Measurements from ENCODE around the gene UBE2G1. TPM values are rescaled to one million over a fixed set of nuclear protein-coding genes. Genes with fewer than 3 reads are reported as not detected.

Gene UBE2G1
- total and polyA plus RNA-seq, 2 of the 13 experiments (the other 11 are each of a cell fraction or from before 2014, with no cell fraction given): 27.9 to 42.6 TPM

DNA sequence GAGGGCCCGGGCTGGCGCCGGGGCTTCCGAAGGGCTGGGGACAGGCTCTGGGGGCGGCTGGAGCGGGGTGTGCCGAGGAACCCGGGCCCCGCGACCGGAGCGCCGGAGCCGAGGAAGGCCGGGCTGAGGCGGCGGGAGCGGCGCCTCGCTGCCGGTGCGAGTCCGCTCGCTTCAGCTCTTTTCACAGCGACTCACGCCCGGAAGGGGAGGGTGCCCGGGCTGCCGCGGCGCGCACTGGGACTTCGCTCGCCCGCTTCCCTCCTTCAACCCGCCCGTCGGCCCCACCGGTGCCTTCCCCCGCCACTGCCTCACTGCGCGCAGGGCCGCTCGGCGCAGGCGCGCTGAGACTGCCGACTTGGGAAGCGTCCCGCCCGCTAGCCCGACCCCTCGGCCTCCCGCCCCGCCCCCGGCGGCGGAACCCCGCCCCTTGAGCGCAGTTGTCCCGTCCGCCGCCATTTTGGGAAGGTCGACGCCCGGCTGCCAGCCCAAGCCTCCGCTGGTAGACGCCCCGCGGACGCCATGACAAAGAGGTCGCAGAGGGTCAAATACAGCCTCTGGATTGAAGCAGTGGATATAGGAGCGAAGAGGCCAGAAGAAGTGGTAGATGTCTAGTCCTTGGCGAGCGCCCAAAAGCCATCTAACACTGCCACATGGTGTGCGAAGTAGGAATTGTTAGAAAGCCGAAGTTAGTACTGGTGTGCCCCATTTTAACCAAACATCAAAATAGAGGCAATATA lies at the start of gene UBE2G1 (continued):
- TF ChIP-seq ZNF674 (CRISPR knock-in tag; IDR thresholded peaks at IDR 0.05; ENCODE audit: low read depth) (no peak), CC2D1A (CRISPR knock-in tag; IDR thresholded peaks at IDR 0.05) (0 out of 2 replicates have a peak, but pooled peaks have one; percentile 22), SPEN (CRISPR knock-in tag; IDR thresholded peaks at IDR 0.05; ENCODE audit: low read depth) (peak; percentile 60), SALL1 (CRISPR knock-in tag; IDR thresholded peaks at IDR 0.05) (peak; percentile 73), ZNF296 (CRISPR knock-in tag; conservative IDR thresholded peaks at IDR 0.05) (no peak), PAF1 (CRISPR knock-in tag; IDR thresholded peaks at IDR 0.05) (no peak), ELF1 (CRISPR knock-in tag; IDR thresholded peaks at IDR 0.05) (peak; percentile 36), IKZF4 (CRISPR knock-in tag; IDR thresholded peaks at IDR 0.05; ENCODE audit: borderline replicate concordance, low read depth, not compliant biosample characterization) (peak; percentile 14), TBX2 (CRISPR knock-in tag; IDR thresholded peaks at IDR 0.05; ENCODE audit: borderline replicate concordance) (peak; percentile 81)
- TF ChIP-seq, protein P1, sequence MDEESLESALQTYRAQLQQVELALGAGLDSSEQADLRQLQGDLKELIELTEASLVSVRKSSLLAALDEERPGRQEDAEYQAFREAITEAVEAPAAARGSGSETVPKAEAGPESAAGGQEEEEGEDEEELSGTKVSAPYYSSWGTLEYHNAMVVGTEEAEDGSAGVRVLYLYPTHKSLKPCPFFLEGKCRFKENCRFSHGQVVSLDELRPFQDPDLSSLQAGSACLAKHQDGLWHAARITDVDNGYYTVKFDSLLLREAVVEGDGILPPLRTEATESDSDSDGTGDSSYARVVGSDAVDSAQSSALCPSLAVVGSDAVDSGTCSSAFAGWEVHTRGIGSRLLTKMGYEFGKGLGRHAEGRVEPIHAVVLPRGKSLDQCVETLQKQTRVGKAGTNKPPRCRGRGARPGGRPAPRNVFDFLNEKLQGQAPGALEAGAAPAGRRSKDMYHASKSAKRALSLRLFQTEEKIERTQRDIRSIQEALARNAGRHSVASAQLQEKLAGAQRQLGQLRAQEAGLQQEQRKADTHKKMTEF (CRISPR knock-in tag; IDR thresholded peaks at IDR 0.05): peak; percentile 52
- TF ChIP-seq, protein P2, sequence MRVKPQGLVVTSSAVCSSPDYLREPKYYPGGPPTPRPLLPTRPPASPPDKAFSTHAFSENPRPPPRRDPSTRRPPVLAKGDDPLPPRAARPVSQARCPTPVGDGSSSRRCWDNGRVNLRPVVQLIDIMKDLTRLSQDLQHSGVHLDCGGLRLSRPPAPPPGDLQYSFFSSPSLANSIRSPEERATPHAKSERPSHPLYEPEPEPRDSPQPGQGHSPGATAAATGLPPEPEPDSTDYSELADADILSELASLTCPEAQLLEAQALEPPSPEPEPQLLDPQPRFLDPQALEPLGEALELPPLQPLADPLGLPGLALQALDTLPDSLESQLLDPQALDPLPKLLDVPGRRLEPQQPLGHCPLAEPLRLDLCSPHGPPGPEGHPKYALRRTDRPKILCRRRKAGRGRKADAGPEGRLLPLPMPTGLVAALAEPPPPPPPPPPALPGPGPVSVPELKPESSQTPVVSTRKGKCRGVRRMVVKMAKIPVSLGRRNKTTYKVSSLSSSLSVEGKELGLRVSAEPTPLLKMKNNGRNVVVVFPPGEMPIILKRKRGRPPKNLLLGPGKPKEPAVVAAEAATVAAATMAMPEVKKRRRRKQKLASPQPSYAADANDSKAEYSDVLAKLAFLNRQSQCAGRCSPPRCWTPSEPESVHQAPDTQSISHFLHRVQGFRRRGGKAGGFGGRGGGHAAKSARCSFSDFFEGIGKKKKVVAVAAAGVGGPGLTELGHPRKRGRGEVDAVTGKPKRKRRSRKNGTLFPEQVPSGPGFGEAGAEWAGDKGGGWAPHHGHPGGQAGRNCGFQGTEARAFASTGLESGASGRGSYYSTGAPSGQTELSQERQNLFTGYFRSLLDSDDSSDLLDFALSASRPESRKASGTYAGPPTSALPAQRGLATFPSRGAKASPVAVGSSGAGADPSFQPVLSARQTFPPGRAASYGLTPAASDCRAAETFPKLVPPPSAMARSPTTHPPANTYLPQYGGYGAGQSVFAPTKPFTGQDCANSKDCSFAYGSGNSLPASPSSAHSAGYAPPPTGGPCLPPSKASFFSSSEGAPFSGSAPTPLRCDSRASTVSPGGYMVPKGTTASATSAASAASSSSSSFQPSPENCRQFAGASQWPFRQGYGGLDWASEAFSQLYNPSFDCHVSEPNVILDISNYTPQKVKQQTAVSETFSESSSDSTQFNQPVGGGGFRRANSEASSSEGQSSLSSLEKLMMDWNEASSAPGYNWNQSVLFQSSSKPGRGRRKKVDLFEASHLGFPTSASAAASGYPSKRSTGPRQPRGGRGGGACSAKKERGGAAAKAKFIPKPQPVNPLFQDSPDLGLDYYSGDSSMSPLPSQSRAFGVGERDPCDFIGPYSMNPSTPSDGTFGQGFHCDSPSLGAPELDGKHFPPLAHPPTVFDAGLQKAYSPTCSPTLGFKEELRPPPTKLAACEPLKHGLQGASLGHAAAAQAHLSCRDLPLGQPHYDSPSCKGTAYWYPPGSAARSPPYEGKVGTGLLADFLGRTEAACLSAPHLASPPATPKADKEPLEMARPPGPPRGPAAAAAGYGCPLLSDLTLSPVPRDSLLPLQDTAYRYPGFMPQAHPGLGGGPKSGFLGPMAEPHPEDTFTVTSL (CRISPR knock-in tag; IDR thresholded peaks at IDR 0.05; ENCODE audit: borderline replicate concordance): 0 out of 2 replicates have a peak, but pooled peaks have one; percentile 13
- TF ChIP-seq, protein P3, sequence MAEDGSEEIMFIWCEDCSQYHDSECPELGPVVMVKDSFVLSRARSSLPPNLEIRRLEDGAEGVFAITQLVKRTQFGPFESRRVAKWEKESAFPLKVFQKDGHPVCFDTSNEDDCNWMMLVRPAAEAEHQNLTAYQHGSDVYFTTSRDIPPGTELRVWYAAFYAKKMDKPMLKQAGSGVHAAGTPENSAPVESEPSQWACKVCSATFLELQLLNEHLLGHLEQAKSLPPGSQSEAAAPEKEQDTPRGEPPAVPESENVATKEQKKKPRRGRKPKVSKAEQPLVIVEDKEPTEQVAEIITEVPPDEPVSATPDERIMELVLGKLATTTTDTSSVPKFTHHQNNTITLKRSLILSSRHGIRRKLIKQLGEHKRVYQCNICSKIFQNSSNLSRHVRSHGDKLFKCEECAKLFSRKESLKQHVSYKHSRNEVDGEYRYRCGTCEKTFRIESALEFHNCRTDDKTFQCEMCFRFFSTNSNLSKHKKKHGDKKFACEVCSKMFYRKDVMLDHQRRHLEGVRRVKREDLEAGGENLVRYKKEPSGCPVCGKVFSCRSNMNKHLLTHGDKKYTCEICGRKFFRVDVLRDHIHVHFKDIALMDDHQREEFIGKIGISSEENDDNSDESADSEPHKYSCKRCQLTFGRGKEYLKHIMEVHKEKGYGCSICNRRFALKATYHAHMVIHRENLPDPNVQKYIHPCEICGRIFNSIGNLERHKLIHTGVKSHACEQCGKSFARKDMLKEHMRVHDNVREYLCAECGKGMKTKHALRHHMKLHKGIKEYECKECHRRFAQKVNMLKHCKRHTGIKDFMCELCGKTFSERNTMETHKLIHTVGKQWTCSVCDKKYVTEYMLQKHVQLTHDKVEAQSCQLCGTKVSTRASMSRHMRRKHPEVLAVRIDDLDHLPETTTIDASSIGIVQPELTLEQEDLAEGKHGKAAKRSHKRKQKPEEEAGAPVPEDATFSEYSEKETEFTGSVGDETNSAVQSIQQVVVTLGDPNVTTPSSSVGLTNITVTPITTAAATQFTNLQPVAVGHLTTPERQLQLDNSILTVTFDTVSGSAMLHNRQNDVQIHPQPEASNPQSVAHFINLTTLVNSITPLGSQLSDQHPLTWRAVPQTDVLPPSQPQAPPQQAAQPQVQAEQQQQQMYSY (CRISPR knock-in tag; IDR thresholded peaks at IDR 0.05): peak; percentile 86
- TF ChIP-seq, protein P4, sequence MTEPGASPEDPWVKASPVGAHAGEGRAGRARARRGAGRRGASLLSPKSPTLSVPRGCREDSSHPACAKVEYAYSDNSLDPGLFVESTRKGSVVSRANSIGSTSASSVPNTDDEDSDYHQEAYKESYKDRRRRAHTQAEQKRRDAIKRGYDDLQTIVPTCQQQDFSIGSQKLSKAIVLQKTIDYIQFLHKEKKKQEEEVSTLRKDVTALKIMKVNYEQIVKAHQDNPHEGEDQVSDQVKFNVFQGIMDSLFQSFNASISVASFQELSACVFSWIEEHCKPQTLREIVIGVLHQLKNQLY (CRISPR knock-in tag; IDR thresholded peaks at IDR 0.05): no peak

Data from HepG2 (cell line).